IMR-90 (cell line): Measurements from ENCODE around the gene ESM1. TPM values are rescaled to one million over a fixed set of nuclear protein-coding genes. Genes with fewer than 3 reads are reported as not detected.
"Not testable (repeated sequence)": the region's sequence is repeated elsewhere in the genome, so short reads cannot be mapped to it uniquely, and the experiment has no call there.

Experiments
- ATAC-seq: fragments of 200-7000 bp; cut with Tn5 transposase; 2 replicates; pipeline ENCODE4 v1.9.1; 2020; ENCODE audit warnings: low read depth, mild to moderate bottlenecking, moderate library complexity
- BruUV-seq: library from RNA; stranded (reverse); fragments of 400-500 nt; replicated peaks from 2 replicates; lab custom pipeline; 2021; lab: Mats Ljungman, UMichigan
- CTCF ChIA-PET: fragments of 300-600 bp; formaldehyde crosslinking; extraction: SDS; loops from one replicate; lab custom pipeline; 2021; ENCODE audit warnings: antibody characterized with exemption; lab: Yijun Ruan, JAX
- POLR2A ChIA-PET: fragments of 300-600 bp; sonication (Branson Sonifier 250); formaldehyde crosslinking; loops from one replicate; lab custom pipeline; 2022; ENCODE audit warnings: antibody characterized with exemption; ENCODE audit not compliant: unreplicated experiment; lab: Charles Lee
- DNase-seq: peaks from one replicate; pipeline ENCODE4 v3.0.0; 2013
- H2AFZ ChIP-seq: replicated peaks from 2 replicates; pipeline ENCODE3; 2013; ENCODE audit warnings: low read length, mild to moderate bottlenecking; ENCODE audit not compliant: poor library complexity
- H2AK5ac ChIP-seq: 2 replicates; pipeline ENCODE4 v1.6.1; 2013; ENCODE audit warnings: low read depth, low read length, inconsistent platforms
- H2AK9ac ChIP-seq: replicated peaks from 2 replicates; pipeline ENCODE3; 2013; ENCODE audit warnings: mild to moderate bottlenecking, low read depth, low read length, moderate library complexity; ENCODE audit not compliant: poor library complexity
- H2BK120ac ChIP-seq: 2 replicates; pipeline ENCODE4 v1.6.1; 2013; ENCODE audit warnings: low read depth, low read length, inconsistent platforms
- H2BK15ac ChIP-seq: 3 replicates; pipeline ENCODE4 v1.6.1; 2013; ENCODE audit warnings: low read depth, low read length, inconsistent platforms
- H2BK20ac ChIP-seq: 2 replicates; pipeline ENCODE4 v1.6.1; 2013; ENCODE audit warnings: low read depth, mild to moderate bottlenecking, inconsistent platforms, low read length, moderate library complexity
- H2BK5ac ChIP-seq: 2 replicates; pipeline ENCODE4 v1.6.1; 2013; ENCODE audit warnings: mild to moderate bottlenecking, low read depth, low read length, inconsistent platforms; ENCODE audit not compliant: poor library complexity, severe bottlenecking
- H3K14ac ChIP-seq: replicated peaks from 2 replicates; pipeline ENCODE4 v1.6.1; 2013; ENCODE audit warnings: low read depth, low read length, inconsistent platforms
- H3K18ac ChIP-seq: 2 replicates; pipeline ENCODE4 v1.6.1; 2013; ENCODE audit warnings: low read depth, low read length, control low read depth
- H3K23ac ChIP-seq: 2 replicates; pipeline ENCODE4 v1.6.1; 2013; ENCODE audit warnings: low read depth, low read length, inconsistent platforms
- H3K27ac ChIP-seq: 2 replicates; pipeline ENCODE4 v1.5.1; 2013; ENCODE audit warnings: mild to moderate bottlenecking, control low read depth, low read length; ENCODE audit not compliant: insufficient read depth
- H3K27me3 ChIP-seq: 2 replicates; pipeline ENCODE4 v1.6.1; 2013; ENCODE audit warnings: low read length; ENCODE audit not compliant: control insufficient read depth, insufficient read depth
- H3K36me3 ChIP-seq: 2 replicates; pipeline ENCODE4 v1.6.1; 2013; ENCODE audit warnings: low read length, mixed read lengths; ENCODE audit not compliant: control insufficient read depth, insufficient read depth
- H3K4ac ChIP-seq: 2 replicates; pipeline ENCODE4 v1.6.1; 2013; ENCODE audit warnings: low read depth, low read length, inconsistent platforms
- H3K4me1 ChIP-seq: 2 replicates; pipeline ENCODE4 v1.6.1; 2013; ENCODE audit warnings: low read length, mixed read lengths; ENCODE audit not compliant: control insufficient read depth, insufficient read depth
- H3K4me2 ChIP-seq: 2 replicates; pipeline ENCODE4 v1.6.1; 2013; ENCODE audit warnings: low read depth, mild to moderate bottlenecking, control low read depth, low read length, moderate library complexity
- H3K4me3 ChIP-seq: 2 replicates; pipeline ENCODE4 v1.5.1; 2013; ENCODE audit warnings: low read depth, mild to moderate bottlenecking, control low read depth, low read length, moderate library complexity; ENCODE audit not compliant: insufficient read depth
- H3K56ac ChIP-seq: 2 replicates; pipeline ENCODE4 v1.6.1; 2013; ENCODE audit warnings: low read length, inconsistent platforms; ENCODE audit not compliant: insufficient read depth; ENCODE audit errors: extremely low read depth
- H3K79me1 ChIP-seq, 2 experiments: 2 replicates each; pipeline ENCODE4 v1.6.1; 2013; ENCODE audit warnings: low read length in 2 of 2, inconsistent platforms in 1 of 2, low read depth in 1 of 2
- H3K9ac ChIP-seq: 2 replicates; pipeline ENCODE4 v1.6.1; 2013; ENCODE audit warnings: low read depth, low read length, control low read depth
- H3K9me1 ChIP-seq: 2 replicates; pipeline ENCODE4 v1.6.1; 2013; ENCODE audit warnings: low read length, inconsistent platforms; ENCODE audit not compliant: insufficient read depth
- H3K9me3 ChIP-seq: 2 replicates; pipeline ENCODE4 v1.6.1; 2013; ENCODE audit warnings: low read length; ENCODE audit not compliant: control insufficient read depth, insufficient read depth
- H4K20me1 ChIP-seq: 2 replicates; pipeline ENCODE4 v1.6.1; 2013; ENCODE audit warnings: low read length, inconsistent platforms; ENCODE audit not compliant: insufficient read depth
- H4K5ac ChIP-seq: 2 replicates; pipeline ENCODE4 v1.6.1; 2013; ENCODE audit warnings: mild to moderate bottlenecking, low read depth, low read length, control low read depth
- H4K8ac ChIP-seq, 2 experiments: 2 replicates each; pipeline ENCODE4 v1.6.1; 2013; ENCODE audit warnings: low read depth in 2 of 2, low read length in 2 of 2, control low read depth in 1 of 2, inconsistent platforms in 1 of 2
- H4K91ac ChIP-seq: 2 replicates; pipeline ENCODE4 v1.6.1; 2013; ENCODE audit warnings: low read depth, low read length, inconsistent platforms; ENCODE audit not compliant: insufficient read depth
- CEBPB ChIP-seq: IDR thresholded peaks from 2 replicates; pipeline ENCODE4 v1.6.1; 2012; ENCODE audit warnings: low read depth, low read length, improper control_type of control experiment
- FOS ChIP-seq: fragments of 150-350 bp; IDR thresholded peaks from 2 replicates; pipeline ENCODE4 v1.6.1; 2016; ENCODE audit warnings: low read depth, low read length
- MAFK ChIP-seq: IDR thresholded peaks from 2 replicates; pipeline ENCODE4 v1.6.1; 2012; ENCODE audit warnings: low read depth, low read length, improper control_type of control experiment
- MXI1 ChIP-seq: IDR thresholded peaks from 2 replicates; pipeline ENCODE4 v1.6.1; 2012; ENCODE audit warnings: low read depth, mild to moderate bottlenecking, low read length, moderate library complexity, borderline replicate concordance
- RAD21 ChIP-seq: IDR thresholded peaks from 2 replicates; pipeline ENCODE4 v1.6.1; 2012; ENCODE audit warnings: low read length, improper control_type of control experiment
- SMC3 ChIP-seq: fragments of 150-350 bp; IDR thresholded peaks from 2 replicates; pipeline ENCODE4 v1.6.1; 2016; ENCODE audit warnings: low read depth, mild to moderate bottlenecking, antibody characterized with exemption, low read length, moderate library complexity
- WGBS, 2 experiments: methylation state at CpG; one replicate each; pipeline versions ENCODE4 v1.1.5 to v1.1.7; 2013; ENCODE audit warnings: missing lambda C conversion rate in 2 of 2; ENCODE audit not compliant: insufficient read length in 1 of 2; ENCODE audit errors: extremely low coverage in 2 of 2; 5-methylcytosine and 5-hydroxymethylcytosine counted together
- dilution Hi-C: fragments of 300-500 bp; cut with HindIII; formaldehyde crosslinking; loops from one replicate; pipeline ENCODE4 v1.14.3; 2018; ENCODE audit warnings: low sequenced_read_pairs; ENCODE audit not compliant: unreplicated experiment
- in situ Hi-C: fragments of 300-500 bp; cut with MboI; formaldehyde crosslinking; loops from 3 replicates; pipeline ENCODE4 v1.14.3; 2019; ENCODE audit warnings: low sequenced_read_pairs, inconsistent platforms, mixed read lengths
- intact Hi-C: fragments of 100-400 bp; cut with micrococcal nuclease; formaldehyde crosslinking; loops from 2 replicates; pipeline ENCODE4 v1.10.0; 2022
- polyA plus RNA-seq, 3 experiments: library from polyadenylated mRNA; depleted of rRNA; stranded (reverse); fragments of >200 nt; gene quantifications; 2 replicates each; pipeline ENCODE4 v1.2.3, GENCODE V29; 2012; ENCODE audit warnings: low replicate concordance in 1 of 3
- total RNA-seq: library from RNA; depleted of rRNA; stranded (reverse); fragments of >200 nt; gene quantifications from 2 replicates; pipeline ENCODE4 v1.2.3, GENCODE V29; 2012

Gene ESM1
- total and polyA plus RNA-seq, 2 of the 4 experiments (the other 2 are of a cell fraction), result 7.1 to 10.2 TPM

GRCh38 chr5:55003432-55004065, 18.2 kb upstream of the ESM1 start:
- no peak overlapping the region for H2AFZ ChIP-seq
- H2BK20ac ChIP-seq, result peak overlapping the region; percentile 43; the same call in 1 of the 2 replicates
- no peak overlapping the region for H4K91ac ChIP-seq
- no peak overlapping the region for H3K23ac ChIP-seq
- no peak overlapping the region for H4K5ac ChIP-seq
- no peak overlapping the region for H3K4me2 ChIP-seq
- no peak overlapping the region for H3K18ac ChIP-seq
- peak overlapping the region; percentile 49; the same call in 1 of the 2 replicates for H3K14ac ChIP-seq
- in situ Hi-C loops (no loop called here), intact Hi-C loops (no loop called here), dilution Hi-C loops (no loop called here)
- H3K79me1 ChIP-seq, result no peaks in the 10 kb centered on the region
- no CpG with 5 or more reads among the region's 4 CpGs for WGBS, 2 experiments
- H4K8ac ChIP-seq, result peak overlapping the region in 1 of 2 experiments; percentile 12; a peak in 1 of 4 replicates
- 0 out of 2 replicates have a peak, but pooled peaks cover 2% of the 10 kb centered on the region for H3K9me3 ChIP-seq
- peaks cover 6% of the 10 kb centered on the region; the same call in 1 of the 2 replicates for H3K9me1 ChIP-seq
- ATAC-seq (no peak), DNase-seq (no peak)
- H3K27me3 ChIP-seq, result no peaks in the 10 kb centered on the region; the same call in 1 of the 2 replicates
- TF ChIP-seq SMC3 (no peak), FOS (no peak), MAFK (peak; percentile 78), RAD21 (no peak), MXI1 (no peak), CEBPB (no peak)
- ChIA-PET CTCF (no interaction called here), POLR2A (no interaction called here)
- peak overlapping the region; percentile 27; the same call in 1 of the 2 replicates for H2AK5ac ChIP-seq
- no peak overlapping the region for H3K27ac ChIP-seq
- no peaks in the 10 kb centered on the region for H4K20me1 ChIP-seq
- BruUV-seq, result no TSS peak
- no peak overlapping the region for H3K4me3 ChIP-seq
- no peak overlapping the region; the same call in 1 of the 2 replicates for H3K4ac ChIP-seq
- H2BK15ac ChIP-seq, result 0 out of 3 replicates have a peak overlapping the region, but pooled peaks have one; percentile 17
- H3K56ac ChIP-seq, result no peak overlapping the region
- H3K9ac ChIP-seq, result no peak overlapping the region
- H2AK9ac ChIP-seq, result no peak overlapping the region
- peaks cover 4% of the 10 kb centered on the region for H3K4me1 ChIP-seq
- H2BK120ac ChIP-seq, result peak overlapping the region; percentile 43; the same call in 1 of the 2 replicates
- H3K36me3 ChIP-seq, result no peaks in the 10 kb centered on the region
- H2BK5ac ChIP-seq, result no peak overlapping the region

GRCh38 chr5:55002166-55002565, 16.8 kb upstream of the ESM1 start:
- CTCF ChIA-PET, POLR2A ChIA-PET, in situ Hi-C loops: not testable (repeated sequence)

More at GRCh38 chr5:55002166-55002565, 16.8 kb upstream of the ESM1 start:
- H4K8ac ChIP-seq, H3K4ac ChIP-seq, H4K20me1 ChIP-seq, H2BK20ac ChIP-seq, dilution Hi-C loops, H3K9me3 ChIP-seq, H3K18ac ChIP-seq, H2AFZ ChIP-seq, H3K27me3 ChIP-seq, DNase-seq, H3K4me3 ChIP-seq, BruUV-seq, H3K4me1 ChIP-seq, H4K91ac ChIP-seq, H3K79me1 ChIP-seq, H2AK9ac ChIP-seq, H3K9ac ChIP-seq, H3K36me3 ChIP-seq, ATAC-seq, intact Hi-C loops, H3K9me1 ChIP-seq, H2AK5ac ChIP-seq, H2BK5ac ChIP-seq, H3K14ac ChIP-seq, H3K56ac ChIP-seq, H3K4me2 ChIP-seq, H4K5ac ChIP-seq, H2BK15ac ChIP-seq, H2BK120ac ChIP-seq, H3K23ac ChIP-seq, H3K27ac ChIP-seq: not testable (repeated sequence)
- WGBS, 2 experiments, result no CpG with 5 or more reads among the region's 2 CpGs
